Measurements from ENCODE around the gene EXD3. TPM values are rescaled to one million over a fixed set of nuclear protein-coding genes. Genes with fewer than 3 reads are reported as not detected.
"Not testable (repeated sequence)": the region's sequence is repeated elsewhere in the genome, so short reads cannot be mapped to it uniquely, and the experiment has no call there.

Gene EXD3
- total RNA-seq, 2 experiments from 2014 or later, result 17.9 to 18.1 TPM

- no peak overlapping the region for H3K27ac Mint-ChIP-seq
- POLR2A ChIA-PET, result no interaction called here
- no peaks in the 10 kb centered on the region for H3K4me1 Mint-ChIP-seq
- H3K27me3 Mint-ChIP-seq, result no peaks in the 10 kb centered on the region
- no peak for DNase-seq
- H3K4me3 Mint-ChIP-seq, result no peak overlapping the region
- no peaks in the 10 kb centered on the region for H3K36me3 Mint-ChIP-seq (ENCODE audit: low read depth)
- H3K9me3 Mint-ChIP-seq, result peaks cover 6% of the 10 kb centered on the region
- CTCF ChIA-PET, result no interaction called here
Observed at GRCh38 chr9:137351781-137352501, 71.0 kb downstream of the EXD3 start.

- ChIA-PET CTCF (no interaction called here), POLR2A (no interaction called here)
Observed at GRCh38 chr9:137350696-137351584, 72.0 kb downstream of the EXD3 start.

DNA sequence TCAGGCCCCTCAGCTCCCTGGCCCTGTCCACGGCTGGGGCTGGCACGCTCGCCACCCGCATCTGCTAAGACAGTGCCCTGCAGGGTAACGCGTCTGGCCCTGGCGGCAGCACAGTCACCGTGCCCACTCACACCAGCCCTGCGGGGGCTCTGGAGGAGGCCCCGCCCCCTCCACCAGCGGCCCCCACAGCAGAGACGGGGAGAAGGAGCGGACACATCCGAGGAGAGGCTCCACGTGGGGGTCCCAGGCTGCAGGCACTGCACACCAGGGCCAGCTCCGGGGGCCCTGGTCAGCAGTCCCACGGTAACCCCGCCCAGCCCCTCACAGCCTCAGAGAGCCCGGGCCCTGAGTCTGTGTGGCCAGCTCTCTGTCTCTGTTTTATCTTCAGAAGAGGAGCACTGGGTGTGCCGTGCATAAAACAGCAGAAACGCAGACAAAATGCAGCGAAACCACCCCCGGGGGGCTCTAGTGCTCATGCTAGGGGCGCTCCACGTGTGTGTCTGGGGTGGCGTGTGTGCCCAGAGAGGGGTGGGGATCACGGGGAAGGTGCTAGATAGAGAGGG, 73.4 kb downstream of the EXD3 start:
- no peaks in the 10 kb centered on the region for H3K36me3 Mint-ChIP-seq (ENCODE audit: low read depth)
- DNase-seq, result no peak
- CTCF ChIA-PET, result no interaction called here
- no peaks in the 10 kb centered on the region for H3K4me1 Mint-ChIP-seq
- no peak overlapping the region for H3K27ac Mint-ChIP-seq
- peaks cover 3% of the 10 kb centered on the region for H3K9me3 Mint-ChIP-seq
- POLR2A ChIA-PET, result no interaction called here
- H3K27me3 Mint-ChIP-seq, result no peaks in the 10 kb centered on the region
- H3K4me3 Mint-ChIP-seq, result no peak overlapping the region

More at GRCh38 chr9:137350696-137351584, 72.0 kb downstream of the EXD3 start:
- DNase-seq, result no peak
- H3K4me3 Mint-ChIP-seq, result no peak overlapping the region
- peaks cover 3% of the 10 kb centered on the region for H3K9me3 Mint-ChIP-seq
- no peak overlapping the region for H3K27ac Mint-ChIP-seq
- H3K4me1 Mint-ChIP-seq, result no peaks in the 10 kb centered on the region
- H3K36me3 Mint-ChIP-seq (ENCODE audit: low read depth), result no peaks in the 10 kb centered on the region
- no peaks in the 10 kb centered on the region for H3K27me3 Mint-ChIP-seq

- no peaks in the 10 kb centered on the region for H3K27me3 Mint-ChIP-seq
- CTCF ChIA-PET, result no interaction called here
- H3K36me3 Mint-ChIP-seq (ENCODE audit: low read depth), result no peaks in the 10 kb centered on the region
- POLR2A ChIA-PET, result no interaction called here
- no peak overlapping the region for H3K27ac Mint-ChIP-seq
- DNase-seq, result no peak
- H3K4me3 Mint-ChIP-seq, result no peak overlapping the region
- no peaks in the 10 kb centered on the region for H3K4me1 Mint-ChIP-seq
- H3K9me3 Mint-ChIP-seq, result peaks cover 3% of the 10 kb centered on the region
Observed at GRCh38 chr9:137348769-137349470, 74.0 kb downstream of the EXD3 start.

DNA sequence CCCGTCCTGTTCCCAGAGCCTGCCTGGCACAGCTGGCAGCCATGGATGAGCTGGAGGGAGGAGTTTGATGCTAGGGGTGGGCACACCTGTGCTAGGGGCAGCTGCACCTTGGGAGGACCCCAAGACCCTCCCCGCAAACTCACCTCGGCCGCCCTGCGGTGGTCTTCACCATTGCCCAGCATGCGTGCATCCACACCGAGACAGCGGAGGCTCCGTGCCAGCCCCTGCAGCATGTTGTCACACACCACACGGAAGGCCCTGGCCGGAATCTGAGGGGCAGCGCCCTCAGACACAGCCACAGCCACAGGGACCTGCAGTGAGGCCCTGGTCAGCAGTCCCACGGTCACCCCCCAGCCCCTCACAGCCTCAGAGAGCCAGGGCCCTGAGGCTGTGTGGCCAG, 75.0 kb downstream of the EXD3 start:
- H3K27ac Mint-ChIP-seq, result no peak overlapping the region

GRCh38 chr9:137342482-137342881, 80.5 kb downstream of the EXD3 start:
- peaks cover 3% of the 10 kb centered on the region for H3K27me3 Mint-ChIP-seq
- CTCF ChIA-PET, result no interaction called here
- no peak for DNase-seq
- no peaks in the 10 kb centered on the region for H3K36me3 Mint-ChIP-seq (ENCODE audit: low read depth)
- no peaks in the 10 kb centered on the region for H3K4me1 Mint-ChIP-seq
- no peak overlapping the region for H3K4me3 Mint-ChIP-seq
- H3K27ac Mint-ChIP-seq, result no peak overlapping the region
- POLR2A ChIA-PET, result no interaction called here
- peaks cover 3% of the 10 kb centered on the region for H3K9me3 Mint-ChIP-seq

More for the DNA sequence above, 75.0 kb downstream of the EXD3 start:
- CTCF ChIA-PET, result no interaction called here
- Mint-ChIP-seq H3K9me3 (peaks cover 3% of the 10 kb centered on the region), H3K4me1 (no peaks in the 10 kb centered on the region), H3K36me3 (ENCODE audit: low read depth) (no peaks in the 10 kb centered on the region), H3K4me3 (no peak overlapping the region), H3K27me3 (no peaks in the 10 kb centered on the region)
- no peak for DNase-seq
- POLR2A ChIA-PET, result no interaction called here

DNA sequence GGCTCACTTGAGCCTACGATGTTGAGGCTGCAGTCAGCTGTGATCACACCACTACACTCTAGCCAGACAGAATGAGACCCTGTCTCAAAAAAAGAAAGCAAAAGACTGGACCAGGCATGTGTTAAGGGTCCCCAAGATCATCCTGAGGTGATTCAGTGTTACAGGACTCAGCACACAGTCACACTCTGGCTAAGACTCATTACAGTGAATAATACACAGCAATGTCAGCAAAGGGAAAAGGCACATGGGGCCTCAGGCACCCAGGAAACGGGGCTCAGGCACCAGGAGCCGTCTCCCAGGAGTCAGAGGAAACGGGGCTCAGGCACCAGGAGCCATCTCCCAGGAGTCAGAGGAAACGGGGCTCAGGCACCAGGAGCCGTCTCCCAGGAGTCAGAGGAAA, 81.7 kb downstream of the EXD3 start:
- Mint-ChIP-seq H3K27ac (no peak overlapping the region), H3K27me3 (peaks cover 3% of the 10 kb centered on the region), H3K4me3 (no peak overlapping the region), H3K36me3 (ENCODE audit: low read depth) (no peaks in the 10 kb centered on the region), H3K4me1 (no peaks in the 10 kb centered on the region), H3K9me3 (no peaks in the 10 kb centered on the region)
- POLR2A ChIA-PET, result no interaction called here
- DNase-seq, result no peak
- CTCF ChIA-PET, result no interaction called here

- CTCF ChIA-PET; H3K27me3 Mint-ChIP-seq; H3K36me3 Mint-ChIP-seq (ENCODE audit: low read depth); H3K27ac Mint-ChIP-seq; H3K9me3 Mint-ChIP-seq; H3K4me1 Mint-ChIP-seq; H3K4me3 Mint-ChIP-seq; POLR2A ChIA-PET; DNase-seq: not testable (repeated sequence)
Observed at GRCh38 chr9:137339908-137340462, 83.0 kb downstream of the EXD3 start.

GRCh38 chr9:137339045-137339907, 83.7 kb downstream of the EXD3 start:
- CTCF ChIA-PET, result no interaction called here
- H3K27me3 Mint-ChIP-seq, result peaks cover 3% of the 10 kb centered on the region
- H3K4me1 Mint-ChIP-seq, result no peaks in the 10 kb centered on the region
- POLR2A ChIA-PET, result no interaction called here
- no peak for DNase-seq
- peaks cover 8% of the 10 kb centered on the region for H3K9me3 Mint-ChIP-seq
- H3K27ac Mint-ChIP-seq, result no peak overlapping the region
- H3K36me3 Mint-ChIP-seq (ENCODE audit: low read depth), result no peaks in the 10 kb centered on the region
- H3K4me3 Mint-ChIP-seq, result no peak overlapping the region

DNA sequence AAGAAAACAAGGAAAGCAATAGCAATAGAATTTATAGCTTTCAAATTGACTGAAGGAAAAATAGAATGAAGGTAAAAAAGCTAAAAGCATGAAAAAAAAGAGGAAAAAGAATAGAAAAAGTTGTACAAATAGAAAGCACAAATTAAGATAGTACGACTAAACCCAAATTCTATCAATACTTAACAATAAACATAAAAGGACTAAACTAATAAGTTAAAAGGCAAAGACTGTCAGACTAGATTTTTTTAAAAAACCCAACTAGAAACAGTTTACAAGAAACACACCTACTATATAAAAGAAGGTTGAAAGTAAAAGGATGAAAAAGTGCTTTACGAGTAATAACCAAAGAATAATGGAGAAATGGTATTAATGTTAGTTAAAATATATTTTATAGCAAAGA, 86.2 kb downstream of the EXD3 start:
- no peaks in the 10 kb centered on the region for H3K4me1 Mint-ChIP-seq
- H3K27ac Mint-ChIP-seq, result no peak overlapping the region
- peaks cover 12% of the 10 kb centered on the region for H3K9me3 Mint-ChIP-seq
- ChIA-PET POLR2A (no interaction called here), CTCF (no interaction called here)
- peaks cover 3% of the 10 kb centered on the region for H3K27me3 Mint-ChIP-seq
- no peak for DNase-seq
- H3K4me3 Mint-ChIP-seq, result no peak overlapping the region
- H3K36me3 Mint-ChIP-seq (ENCODE audit: low read depth), result no peaks in the 10 kb centered on the region

GRCh38 chr9:137333016-137333671, 89.8 kb downstream of the EXD3 start:
- Mint-ChIP-seq H3K27ac (no peak overlapping the region), H3K4me3 (no peak overlapping the region), H3K9me3 (peaks cover 26% of the 10 kb centered on the region), H3K27me3 (peaks cover 1% of the 10 kb centered on the region), H3K4me1 (no peaks in the 10 kb centered on the region), H3K36me3 (ENCODE audit: low read depth) (peaks cover 3% of the 10 kb centered on the region)
- CTCF ChIA-PET, result no interaction called here
- POLR2A ChIA-PET, result no interaction called here
- no peak for DNase-seq

GRCh38 chr9:137331929-137332328, 91.0 kb downstream of the EXD3 start:
- no peaks in the 10 kb centered on the region for H3K4me1 Mint-ChIP-seq
- H3K27ac Mint-ChIP-seq, result no peak overlapping the region
- H3K27me3 Mint-ChIP-seq, result peaks cover 7% of the 10 kb centered on the region
- CTCF ChIA-PET, result no interaction called here
- POLR2A ChIA-PET, result no interaction called here
- H3K36me3 Mint-ChIP-seq (ENCODE audit: low read depth), result peaks cover 3% of the 10 kb centered on the region
- no peak for DNase-seq
- peaks cover 28% of the 10 kb centered on the region for H3K9me3 Mint-ChIP-seq
- no peak overlapping the region for H3K4me3 Mint-ChIP-seq
